ENCODE results near the gene NUP98.

- TF ChIP-seq, protein P1, sequence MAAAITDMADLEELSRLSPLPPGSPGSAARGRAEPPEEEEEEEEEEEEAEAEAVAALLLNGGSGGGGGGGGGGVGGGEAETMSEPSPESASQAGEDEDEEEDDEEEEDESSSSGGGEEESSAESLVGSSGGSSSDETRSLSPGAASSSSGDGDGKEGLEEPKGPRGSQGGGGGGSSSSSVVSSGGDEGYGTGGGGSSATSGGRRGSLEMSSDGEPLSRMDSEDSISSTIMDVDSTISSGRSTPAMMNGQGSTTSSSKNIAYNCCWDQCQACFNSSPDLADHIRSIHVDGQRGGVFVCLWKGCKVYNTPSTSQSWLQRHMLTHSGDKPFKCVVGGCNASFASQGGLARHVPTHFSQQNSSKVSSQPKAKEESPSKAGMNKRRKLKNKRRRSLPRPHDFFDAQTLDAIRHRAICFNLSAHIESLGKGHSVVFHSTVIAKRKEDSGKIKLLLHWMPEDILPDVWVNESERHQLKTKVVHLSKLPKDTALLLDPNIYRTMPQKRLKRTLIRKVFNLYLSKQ (tag by site-specific recombination; IDR thresholded peaks at IDR 0.05; ENCODE audit: borderline replicate concordance) = no peak
- TF ChIP-seq CTCF (tag by site-specific recombination; IDR thresholded peaks at IDR 0.05) (no peak), ZFHX2 (tag by site-specific recombination; conservative IDR thresholded peaks at IDR 0.05) (no peak), BCL11A (tag by site-specific recombination; IDR thresholded peaks at IDR 0.05; ENCODE audit: low read depth) (no peak), REST (tag by site-specific recombination; IDR thresholded peaks at IDR 0.05) (no peak), ZNF645 (tag by site-specific recombination; IDR thresholded peaks at IDR 0.05) (no peak), ZNF140 (tag by site-specific recombination; IDR thresholded peaks at IDR 0.05) (no peak), ZBTB21 (tag by site-specific recombination; IDR thresholded peaks at IDR 0.05) (no peak)
These were observed 37.0 kb upstream of the NUP98 start for GRCh38 chr11:3834349-3834663.

Measured in HEK293 (cell line).